Stimulated activated CD4-positive, alpha-beta T cell treated with anti-CD3 and anti-CD28 coated beads, Interleukin-12 subunit alpha, Interleukin-12 subunit beta, amount 100 ng/mL, for 24 hours (primary cell): ENCODE data around the gene LCT.
"Not testable (repeated sequence)": the region's sequence is repeated elsewhere in the genome, so short reads cannot be mapped to it uniquely, and the experiment has no call there.

ENCODE experiments used
- DNase-seq, 2 experiments: peaks; one replicate each; pipeline ENCODE4 v3.0.0-alpha.2; 2020; ENCODE audit warnings: low read depth in 2 of 2

The LCT gene

DNA sequence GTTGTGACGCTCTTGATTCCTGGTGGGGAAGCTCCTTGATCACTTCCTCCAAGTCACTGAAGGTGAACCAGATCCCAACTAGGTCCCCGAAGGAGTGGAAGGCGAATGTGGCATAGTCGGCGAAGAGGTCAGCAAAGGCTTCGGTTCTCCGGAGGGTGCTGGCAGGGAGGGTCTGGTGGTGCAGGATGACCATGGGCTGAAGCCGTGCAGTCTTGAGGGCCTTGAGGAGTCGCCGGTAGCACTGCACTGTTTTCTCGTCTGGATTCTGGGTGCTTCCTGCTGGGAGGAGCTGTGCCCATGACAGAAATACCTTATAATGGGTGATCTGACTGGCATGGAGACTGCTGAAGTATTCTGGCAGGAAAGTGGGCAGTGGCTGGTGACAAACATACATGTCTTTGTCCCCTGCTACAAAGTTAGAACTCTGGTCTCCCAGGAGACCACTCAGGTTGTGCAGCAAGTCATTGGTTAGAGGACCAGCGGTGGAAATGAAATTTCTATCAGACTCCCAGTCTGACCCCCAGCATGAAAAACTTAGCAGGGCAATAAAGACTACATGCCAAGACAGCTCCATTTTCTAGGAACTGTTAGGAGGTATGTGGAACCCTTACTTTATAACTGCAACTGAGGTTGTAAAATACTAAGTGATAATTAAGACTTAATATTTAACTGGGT is at the start of gene LCT:
Gene LCT (minus strand): TSS at position 589 of the 675 bp plus-strand sequence. CDS start 15 bp downstream, at position 574.
- no peak for DNase-seq

GRCh38 chr2:135885709-135886108 is 48.7 kb upstream of the LCT start:
- DNase-seq, result no peak

DNA sequence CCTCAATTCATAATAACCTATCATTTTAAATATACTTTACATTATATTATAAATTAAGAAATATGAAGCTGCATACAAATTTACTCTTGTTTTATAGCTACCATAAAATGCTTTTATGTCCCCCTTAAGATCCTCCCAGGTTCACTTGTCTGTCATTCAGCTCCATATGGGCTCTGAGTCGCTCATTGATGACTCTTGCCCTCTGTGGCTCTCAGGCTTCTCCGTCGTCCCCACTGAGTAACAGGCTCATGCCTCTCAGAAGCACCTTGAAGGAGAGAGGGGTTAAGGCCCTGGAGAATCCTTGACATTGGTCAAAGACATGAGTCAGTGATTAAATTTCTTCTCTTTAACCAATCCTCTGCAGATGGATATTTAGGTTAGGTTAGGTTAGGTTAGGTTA is 45.4 kb upstream of the LCT start:
- no peak for DNase-seq

DNA sequence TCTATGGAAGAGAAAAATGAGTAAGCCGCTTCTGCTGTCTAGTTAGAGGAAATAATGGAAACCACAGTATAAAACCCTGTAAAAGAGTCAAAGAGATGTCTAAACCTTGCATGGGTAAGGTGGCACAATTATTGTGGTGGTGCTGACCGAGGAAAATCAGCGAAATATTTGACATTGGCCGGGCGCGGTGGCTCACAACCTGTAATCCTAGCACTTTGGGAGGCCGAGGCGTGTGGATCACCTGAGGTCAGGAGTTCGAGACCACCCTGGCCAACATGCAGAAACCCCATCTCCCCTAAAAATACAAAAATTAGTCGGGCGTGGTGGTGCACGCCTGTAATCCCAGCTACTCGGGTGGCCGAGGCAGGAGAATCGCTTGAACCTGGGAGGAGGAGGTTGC is 39.8 kb upstream of the LCT start:
- not testable (repeated sequence) for DNase-seq

DNA sequence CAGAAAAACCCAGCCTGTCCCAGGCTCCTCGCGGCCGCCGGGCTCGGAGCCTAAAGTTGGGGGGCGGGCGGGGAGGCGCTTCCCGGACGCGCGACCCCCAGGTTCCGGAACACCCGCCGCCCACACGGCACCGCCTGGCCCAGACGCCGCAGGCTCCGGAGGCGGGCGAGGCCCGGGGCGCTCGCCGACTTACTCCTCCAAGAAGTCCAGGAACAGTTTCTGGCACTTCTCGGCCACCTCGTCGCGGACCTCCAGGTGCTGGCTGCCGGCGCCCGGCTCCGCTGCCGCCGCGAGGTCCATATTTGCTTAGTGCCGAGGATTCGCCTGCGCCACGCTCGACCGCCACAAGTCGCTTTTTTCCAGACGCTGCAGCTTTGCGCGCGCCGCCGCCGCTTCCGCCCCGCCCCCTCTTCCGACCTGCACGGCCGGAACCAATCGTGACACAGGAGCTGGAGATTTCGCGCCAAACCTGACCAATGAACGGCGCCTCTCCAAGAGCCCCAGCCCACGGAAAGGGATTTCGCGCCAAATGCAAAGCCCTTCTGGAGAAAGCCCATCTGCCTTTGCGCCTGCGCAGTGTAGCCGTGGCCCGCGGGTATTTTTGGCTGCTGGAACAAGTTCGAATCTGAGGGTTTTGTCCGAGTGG is 39.2 kb upstream of the LCT start, which contains the start of gene MCM6:
Gene MCM6 (minus strand): TSS at position 378 of the 646 bp plus-strand sequence. CDS start 78 bp downstream, at position 300.
- peak; percentile 99 for DNase-seq

GRCh38 chr2:135875491-135876065 is 38.6 kb upstream of the LCT start:
- DNase-seq, result peak; percentile 60 to 66

- DNase-seq, result no peak
Measured at GRCh38 chr2:135874777-135875365, 37.9 kb upstream of the LCT start.

- DNase-seq, result no peak
Measured at GRCh38 chr2:135870571-135870970, 33.6 kb upstream of the LCT start.

- DNase-seq, result no peak
Measured at GRCh38 chr2:135863233-135863632, 26.2 kb upstream of the LCT start.

DNA sequence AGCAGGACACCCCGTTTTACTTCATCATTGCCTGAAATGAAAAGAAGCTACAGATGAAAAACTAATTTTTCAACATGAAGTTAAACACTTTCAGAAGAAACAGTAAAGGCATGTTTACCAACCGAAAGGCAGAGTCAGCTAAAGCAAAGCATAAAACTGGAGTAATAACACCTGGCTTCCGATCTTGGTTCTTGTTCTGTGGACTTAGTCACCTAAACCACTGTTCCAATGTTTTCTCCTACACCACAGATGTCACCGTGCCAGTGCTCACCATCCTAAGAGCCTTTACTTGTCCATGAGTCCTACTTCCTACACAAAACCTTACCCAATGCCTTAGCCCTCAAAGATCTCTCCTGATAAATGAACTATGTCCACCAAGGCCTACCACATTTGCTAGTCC is 25.7 kb upstream of the LCT start:
- DNase-seq, result no peak

GRCh38 chr2:135853401-135853800 is 16.4 kb upstream of the LCT start:
- DNase-seq, result no peak

GRCh38 chr2:135851858-135852257 is 14.9 kb upstream of the LCT start:
- DNase-seq, result no peak

DNA sequence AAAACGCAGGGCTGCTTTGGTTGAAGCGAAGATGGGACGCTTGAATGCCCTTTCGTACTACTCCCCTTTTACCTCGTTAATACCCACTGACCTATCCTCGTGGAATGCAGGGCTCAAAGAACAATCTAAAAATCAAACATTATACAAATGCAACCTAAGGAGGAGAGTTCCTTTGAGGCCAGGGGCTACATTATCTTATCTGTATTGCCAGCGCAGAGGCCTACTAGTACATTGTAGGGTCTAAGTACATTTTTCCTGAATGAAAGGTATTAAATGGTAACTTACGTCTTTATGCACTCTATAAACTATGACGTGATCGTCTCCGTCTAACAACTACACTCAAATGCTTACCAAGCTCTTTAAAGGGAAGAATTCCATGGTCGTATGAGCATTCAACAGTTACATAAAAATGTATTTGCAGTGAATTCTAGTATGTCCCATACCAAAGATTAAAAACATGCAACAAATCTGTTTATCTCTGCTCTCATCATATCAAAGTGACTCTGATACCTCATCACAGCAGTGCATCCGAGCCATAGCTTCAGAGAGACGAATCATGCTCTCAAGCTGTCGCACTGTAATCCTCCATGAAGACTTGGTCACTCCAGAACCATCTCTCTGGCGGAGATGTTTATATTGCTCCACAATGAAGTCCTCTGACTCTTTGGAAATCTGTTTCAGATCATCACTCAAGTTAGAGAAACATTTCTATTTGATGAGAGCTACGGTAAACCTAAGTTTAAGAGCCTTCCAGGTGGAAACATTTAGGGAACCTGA is 14.1 kb upstream of the LCT start:
- no peak for DNase-seq

- no peak for DNase-seq
Measured at GRCh38 chr2:135849087-135849486, 12.1 kb upstream of the LCT start.

DNA sequence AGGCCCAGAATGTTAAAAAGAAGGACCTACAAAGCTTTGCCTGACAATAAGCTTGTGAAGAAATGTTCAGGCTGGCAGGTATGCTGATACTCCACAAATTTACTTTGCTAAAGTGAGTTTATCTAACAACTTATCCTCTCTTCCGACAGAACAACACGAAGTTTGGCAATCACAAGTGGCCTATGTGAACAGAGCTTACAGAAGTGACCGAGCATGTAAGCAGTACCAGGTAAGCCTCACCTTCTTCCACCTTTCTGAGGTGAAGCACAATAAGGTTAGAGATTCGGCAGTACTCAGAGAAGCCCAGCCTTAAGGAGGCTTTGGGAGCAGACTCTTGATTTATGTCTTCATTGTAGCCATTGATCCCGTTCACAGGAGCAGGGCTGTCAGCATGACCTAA is 9.0 kb upstream of the LCT start:
- no peak for DNase-seq

GRCh38 chr2:135845257-135845656 is 8.3 kb upstream of the LCT start:
- DNase-seq, result no peak

DNA sequence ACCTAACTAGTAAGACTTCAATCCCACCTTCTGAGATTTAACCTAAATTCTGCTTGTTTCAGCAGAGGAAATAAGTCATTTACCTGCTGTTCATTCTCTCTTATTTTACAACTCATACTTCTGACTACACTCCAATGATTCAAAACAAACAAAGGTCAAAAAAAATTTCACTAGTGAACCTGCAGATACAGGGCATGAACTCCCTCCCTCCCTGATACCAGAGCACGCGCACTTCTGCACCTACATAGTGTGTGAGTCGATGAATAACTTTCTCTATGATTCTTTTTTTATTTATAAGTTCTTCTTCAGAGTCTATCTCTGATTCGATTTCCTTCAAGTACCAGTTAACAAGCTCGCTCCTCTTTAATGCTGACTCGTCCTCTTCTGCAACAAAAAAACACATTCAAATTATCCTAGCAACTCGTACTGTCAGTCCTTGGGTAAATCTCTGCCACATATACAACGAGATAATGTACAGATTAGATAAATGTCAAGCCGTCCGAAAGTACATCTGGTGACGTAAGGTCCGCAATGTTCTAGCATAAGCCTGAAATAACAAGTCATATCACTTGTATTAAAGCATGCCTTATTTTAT is 7.4 kb upstream of the LCT start:
- no peak for DNase-seq

- DNase-seq, result no peak
Measured at GRCh38 chr2:135843671-135844070, 6.7 kb upstream of the LCT start.

- DNase-seq, result no peak
Measured at GRCh38 chr2:135840601-135841000, 3.6 kb upstream of the LCT start.

DNA sequence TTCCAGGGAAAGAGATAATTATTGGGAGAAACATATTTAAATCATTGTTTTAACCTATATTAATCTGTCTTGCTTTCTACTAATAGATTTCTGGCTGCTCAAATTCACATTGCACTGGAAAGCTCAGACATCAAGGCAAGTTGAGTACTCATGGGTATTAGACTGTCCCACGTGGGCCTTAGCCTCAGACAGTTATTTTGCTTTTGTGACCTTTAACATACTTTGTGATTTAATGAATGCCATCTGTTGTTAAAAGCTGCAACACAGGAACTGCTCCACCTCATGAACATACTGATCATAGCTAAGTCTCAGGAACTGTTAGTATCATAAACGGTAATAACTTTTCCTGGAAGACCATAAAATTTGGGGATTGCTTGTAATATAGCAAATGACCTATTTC is 2.7 kb upstream of the LCT start:
- no peak for DNase-seq

GRCh38 chr2:135838502-135838901 is 1.5 kb upstream of the LCT start:
- DNase-seq, result no peak

- no peak for DNase-seq
Measured at GRCh38 chr2:135832891-135833290, 4.1 kb downstream of the LCT start.
